Muscle of leg (tissue), 11 donors: ENCODE results near the gene ALMS1. TPM values are rescaled to one million over a fixed set of nuclear protein-coding genes. Genes with fewer than 3 reads are reported as not detected.
"Not testable (repeated sequence)": the region's sequence is repeated elsewhere in the genome, so short reads cannot be mapped to it uniquely, and the experiment has no call there.

Source experiments
- DNase-seq: peaks from one replicate; pipeline ENCODE4 v3.0.0; 2013
- H3K27ac ChIP-seq: one replicate; pipeline ENCODE4 v1.5.1; 2013; ENCODE audit warnings: mild to moderate bottlenecking, low read length, control low read depth
- H3K27me3 ChIP-seq: one replicate; pipeline ENCODE4 v1.6.1; 2013; ENCODE audit warnings: low read length; ENCODE audit not compliant: control insufficient read depth, insufficient read depth
- H3K36me3 ChIP-seq: one replicate; pipeline ENCODE4 v1.6.1; 2013; ENCODE audit warnings: low read length; ENCODE audit not compliant: control insufficient read depth, insufficient read depth
- H3K4me1 ChIP-seq: one replicate; pipeline ENCODE4 v1.6.1; 2013; ENCODE audit warnings: low read length; ENCODE audit not compliant: control insufficient read depth, insufficient read depth
- H3K4me3 ChIP-seq: one replicate; pipeline ENCODE4 v1.5.1; 2013; ENCODE audit warnings: low read length, control low read depth
- H3K9me3 ChIP-seq: replicated peaks from 2 replicates; pipeline ENCODE4 v1.6.1; 2013; ENCODE audit warnings: low read depth, low read length; ENCODE audit not compliant: control insufficient read depth
- WGBS: methylation state at CpG from one replicate; pipeline ENCODE4 v1.1.5; 2013; ENCODE audit warnings: missing lambda C conversion rate; ENCODE audit not compliant: insufficient coverage; 5-methylcytosine and 5-hydroxymethylcytosine counted together
- polyA plus RNA-seq, 8 donors: library from polyadenylated mRNA; unstranded; fragments of 120-200 nt; gene quantifications; one replicate each; pipeline versions ENCODE4 v1.2.1 to v1.2.3, GENCODE V29; 2013; ENCODE audit warnings: inconsistent platforms in 1 of 8, low replicate concordance in 1 of 8; ENCODE audit not compliant: insufficient read length in 8 of 8, insufficient read depth in 1 of 8
- total RNA-seq: library from RNA; stranded (reverse); fragments of 120-200 nt; gene quantifications from one replicate; pipeline ENCODE4 v1.2.4, GENCODE V29; 2013

ALMS1 gene
- total and polyA plus RNA-seq, 9 donors: 15.4 to 25.7 (median 21.2) TPM

DNA sequence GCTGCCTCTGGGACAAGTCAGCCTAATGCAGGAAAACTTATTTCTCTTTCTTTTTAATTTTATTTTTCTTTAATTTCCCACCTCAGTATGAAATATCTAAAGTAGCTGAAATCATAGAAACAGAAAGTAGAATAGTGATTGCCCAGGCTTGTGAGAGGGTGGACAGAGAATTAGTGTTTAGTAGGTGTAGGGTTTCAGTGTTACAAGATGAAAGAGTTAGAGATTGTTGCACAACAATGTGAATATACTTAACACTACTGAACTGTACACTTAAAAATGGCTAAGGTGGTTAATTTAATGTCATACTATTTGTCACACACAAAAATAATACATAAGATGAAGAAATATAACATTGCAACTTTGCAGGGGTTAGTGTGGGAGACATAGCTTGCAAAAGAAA, 175.8 kb downstream of the ALMS1 start:
- no peak for DNase-seq
- Histone ChIP-seq H3K36me3 (peaks cover 8% of the 10 kb centered on the region), H3K4me3 (no peak overlapping the region), H3K9me3 (no peaks in the 10 kb centered on the region), H3K4me1 (no peaks in the 10 kb centered on the region), H3K27me3 (no peaks in the 10 kb centered on the region), H3K27ac (no peak overlapping the region)

DNA sequence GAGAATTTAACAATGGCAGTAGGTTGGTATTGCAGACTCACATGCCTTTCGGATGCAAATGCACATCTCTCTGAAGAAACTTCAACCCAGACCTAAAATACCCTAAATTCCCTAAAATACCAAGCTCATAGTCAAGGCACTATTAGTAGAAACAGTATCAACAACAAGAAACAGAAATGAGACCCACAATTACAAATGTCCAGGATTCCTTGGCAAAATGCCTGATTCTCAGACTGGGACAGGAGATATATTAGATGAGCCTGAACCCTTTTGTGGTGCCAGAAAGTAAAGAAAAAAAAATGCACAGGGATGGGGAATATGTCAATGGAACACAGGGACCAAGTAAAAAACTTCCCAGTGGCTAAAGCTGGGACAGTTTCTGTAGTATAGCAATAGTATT, 179.3 kb downstream of the ALMS1 start:
- H3K36me3 ChIP-seq: peaks cover 6% of the 10 kb centered on the region
- no peaks in the 10 kb centered on the region for H3K4me1 ChIP-seq
- H3K27me3 ChIP-seq: no peaks in the 10 kb centered on the region
- H3K27ac ChIP-seq: no peak overlapping the region
- no peak overlapping the region for H3K4me3 ChIP-seq
- H3K9me3 ChIP-seq: no peaks in the 10 kb centered on the region
- no CpG with 5 or more reads among the region's 1 CpG for WGBS
- no peak for DNase-seq

DNA sequence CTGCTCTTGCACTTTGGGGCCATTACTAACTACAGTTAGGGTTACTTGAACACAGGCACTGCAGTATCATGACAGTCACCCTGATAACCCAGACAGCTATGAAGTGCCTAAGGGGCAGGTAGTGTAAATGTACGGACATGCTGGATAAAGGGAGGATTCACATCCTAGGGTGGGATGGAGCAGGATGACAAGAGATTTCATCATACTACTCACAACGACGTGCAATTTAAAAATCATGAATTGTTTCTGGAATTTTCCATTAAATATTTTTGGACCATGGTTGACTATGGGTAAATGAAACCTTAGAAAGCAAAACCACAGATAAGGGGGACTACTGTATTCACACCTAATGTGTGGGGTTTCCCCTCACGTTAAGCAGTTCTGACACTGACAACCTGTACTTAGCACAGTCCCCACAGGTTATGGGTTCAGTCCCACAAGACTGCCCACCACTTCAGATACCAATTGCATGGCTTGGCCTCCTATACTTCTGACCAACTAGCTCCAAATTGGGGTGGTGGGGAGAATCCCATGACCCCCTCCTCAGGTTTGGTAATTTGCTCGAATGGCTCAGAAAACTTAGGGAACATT, 180.7 kb downstream of the ALMS1 start:
- Histone ChIP-seq H3K36me3 (peaks cover 5% of the 10 kb centered on the region), H3K27me3 (no peaks in the 10 kb centered on the region), H3K4me1 (no peaks in the 10 kb centered on the region), H3K9me3 (no peaks in the 10 kb centered on the region), H3K4me3 (no peak overlapping the region), H3K27ac (no peak overlapping the region)
- DNase-seq: no peak
- WGBS: no CpG with 5 or more reads among the region's 5 CpGs

DNA sequence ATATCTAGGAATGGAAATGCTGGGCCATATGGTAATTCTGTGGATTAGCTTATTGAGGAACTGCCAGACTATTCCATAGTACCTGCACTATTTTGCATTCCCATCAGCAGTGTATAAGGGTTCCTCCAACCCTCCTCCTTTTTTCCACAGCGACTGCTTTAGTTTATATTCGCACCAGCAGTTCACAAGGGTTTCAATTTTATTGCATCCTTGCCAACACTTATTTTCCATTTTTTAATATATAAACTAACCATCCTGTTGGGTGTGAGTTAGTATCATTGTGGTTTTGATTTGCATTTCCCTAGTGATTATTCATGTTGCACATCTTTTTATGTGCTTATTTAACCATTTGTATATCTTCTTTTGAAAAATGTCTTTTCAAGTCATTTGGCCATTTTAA, 189.6 kb downstream of the ALMS1 start:
- Histone ChIP-seq H3K9me3 (no peaks in the 10 kb centered on the region), H3K36me3 (peaks cover 5% of the 10 kb centered on the region), H3K4me1 (no peaks in the 10 kb centered on the region), H3K4me3 (no peak overlapping the region), H3K27ac (no peak overlapping the region), H3K27me3 (no peaks in the 10 kb centered on the region)
- no peak for DNase-seq
- WGBS: no CpG with 5 or more reads among the region's 2 CpGs

DNA sequence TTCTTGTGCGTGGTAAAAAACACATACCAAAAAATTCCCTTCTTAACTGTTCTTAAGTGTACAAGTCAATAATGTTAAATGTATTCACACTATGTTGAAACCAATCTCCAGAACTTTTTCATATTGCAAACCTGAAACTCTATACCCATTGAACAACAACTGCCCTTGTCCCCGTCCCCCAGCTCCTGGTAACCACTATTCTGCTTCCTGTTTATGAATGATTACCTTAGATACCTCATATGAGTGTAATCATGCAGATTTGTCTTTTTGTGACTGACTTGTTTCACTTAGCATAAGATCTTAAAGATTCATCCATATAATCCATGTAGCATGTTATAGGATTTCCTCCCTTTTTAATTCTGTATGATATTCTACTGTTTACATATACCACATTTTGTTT, 196.7 kb downstream of the ALMS1 start:
- H3K27me3 ChIP-seq: no peaks in the 10 kb centered on the region
- no CpG with 5 or more reads among the region's 2 CpGs for WGBS

DNA sequence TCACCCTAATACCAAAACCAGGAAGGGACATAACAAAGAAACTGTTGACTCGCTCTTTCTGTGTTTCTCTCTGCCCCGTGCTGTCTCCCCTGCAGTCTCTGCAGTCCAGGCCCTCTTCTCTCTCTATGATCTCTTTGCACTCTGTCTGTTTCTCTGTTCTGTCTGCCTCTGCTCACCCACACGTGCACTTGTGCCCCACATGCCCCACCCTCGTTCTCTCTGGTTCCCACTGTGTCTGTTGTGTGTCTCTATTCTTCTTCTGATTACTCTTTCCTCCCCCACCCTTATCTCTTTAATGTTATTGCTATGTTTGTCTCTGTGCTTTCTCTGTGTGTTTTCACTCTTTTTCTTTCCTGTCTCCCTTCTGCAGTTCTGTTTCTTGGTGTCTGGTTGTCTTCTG, 202.5 kb downstream of the ALMS1 start:
- H3K27ac ChIP-seq: no peak overlapping the region
- no peak for DNase-seq
- H3K4me1 ChIP-seq: no peaks in the 10 kb centered on the region
- WGBS: 29% methylated on average over 1 of the region's 4 CpGs
- no peaks in the 10 kb centered on the region for H3K36me3 ChIP-seq
- no peaks in the 10 kb centered on the region for H3K27me3 ChIP-seq
- no peak overlapping the region for H3K4me3 ChIP-seq
- H3K9me3 ChIP-seq: peaks cover 4% of the 10 kb centered on the region

More for the DNA sequence above, 196.7 kb downstream of the ALMS1 start:
- Histone ChIP-seq H3K4me1 (no peaks in the 10 kb centered on the region), H3K9me3 (peaks cover 4% of the 10 kb centered on the region), H3K36me3 (no peaks in the 10 kb centered on the region), H3K27ac (no peak overlapping the region), H3K4me3 (no peak overlapping the region)
- DNase-seq: no peak

DNA sequence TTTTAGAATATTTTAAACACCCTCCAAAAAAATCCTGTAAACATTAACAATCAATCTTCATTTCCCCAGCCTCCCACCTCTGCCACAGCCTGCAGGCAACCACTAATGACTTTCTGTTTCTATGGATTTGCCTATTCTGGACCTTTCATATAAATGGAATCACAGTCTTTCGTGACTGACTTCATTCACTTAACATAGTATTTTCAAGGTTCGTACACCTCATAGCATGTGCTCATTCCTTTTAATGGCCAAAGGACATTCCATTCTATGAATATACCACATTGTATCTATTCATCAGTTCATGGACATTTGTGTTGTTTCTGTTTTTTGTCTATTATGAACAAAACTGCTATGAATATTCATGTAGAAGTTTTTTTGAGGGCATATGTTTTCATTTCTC, 208.0 kb downstream of the ALMS1 start:
- no CpG with 5 or more reads among the region's 2 CpGs for WGBS
- peaks cover 2% of the 10 kb centered on the region for H3K36me3 ChIP-seq
- no peak for DNase-seq
- H3K27ac ChIP-seq: no peak overlapping the region
- H3K27me3 ChIP-seq: no peaks in the 10 kb centered on the region
- no peak overlapping the region for H3K4me3 ChIP-seq
- no peaks in the 10 kb centered on the region for H3K4me1 ChIP-seq
- H3K9me3 ChIP-seq: peaks cover 5% of the 10 kb centered on the region

DNA sequence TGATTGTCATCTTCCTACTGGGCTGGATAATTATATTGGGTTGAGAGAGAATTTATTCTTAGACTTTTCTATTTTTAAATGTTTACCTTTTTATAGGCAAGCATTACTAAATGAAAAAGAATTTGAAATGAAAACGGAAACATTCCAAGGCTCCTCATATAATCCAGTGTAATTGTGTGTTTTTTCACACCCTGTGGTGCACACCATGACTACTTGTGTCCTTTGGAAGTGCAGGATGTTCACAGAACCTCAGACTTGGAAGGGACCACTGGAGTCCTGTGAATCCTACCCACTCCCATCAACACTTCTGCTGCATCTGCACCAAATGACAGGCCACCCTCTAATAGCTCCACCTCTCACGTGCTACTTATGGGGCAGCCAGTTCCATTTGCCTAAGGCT, 208.6 kb downstream of the ALMS1 start:
- no peaks in the 10 kb centered on the region for H3K27me3 ChIP-seq
- 75% methylated on average over 1 of the region's 2 CpGs for WGBS
- H3K4me1 ChIP-seq: no peaks in the 10 kb centered on the region
- H3K4me3 ChIP-seq: no peak overlapping the region
- H3K36me3 ChIP-seq: peaks cover 2% of the 10 kb centered on the region
- H3K9me3 ChIP-seq: peaks cover 5% of the 10 kb centered on the region
- no peak overlapping the region for H3K27ac ChIP-seq
- no peak for DNase-seq

DNA sequence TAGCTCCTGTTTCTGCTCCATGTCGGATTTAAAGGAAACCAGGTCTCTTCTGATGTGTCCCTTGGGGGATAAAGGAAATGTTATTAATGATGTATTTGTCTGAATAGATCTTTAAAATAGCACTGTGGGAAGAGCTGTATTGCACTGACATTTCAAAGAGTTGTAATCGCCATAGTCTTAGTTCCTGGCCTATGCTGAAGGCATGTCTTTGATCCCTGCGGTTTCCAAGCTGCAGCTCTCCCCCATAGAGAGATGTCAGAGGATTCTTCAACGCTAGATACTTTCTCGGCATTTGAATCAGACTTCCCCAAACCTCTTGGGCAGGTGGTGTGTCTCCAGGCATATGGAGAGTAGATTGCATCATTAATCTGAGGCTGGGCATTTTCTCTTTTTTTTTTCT, 216.1 kb downstream of the ALMS1 start:
- WGBS: 75% methylated on average over 2 of the region's 5 CpGs
- H3K27me3 ChIP-seq: no peaks in the 10 kb centered on the region
- H3K4me3 ChIP-seq: no peak overlapping the region
- H3K9me3 ChIP-seq: no peaks in the 10 kb centered on the region
- H3K27ac ChIP-seq: no peak overlapping the region
- peaks cover 16% of the 10 kb centered on the region for H3K36me3 ChIP-seq
- DNase-seq: no peak
- H3K4me1 ChIP-seq: no peaks in the 10 kb centered on the region

DNA sequence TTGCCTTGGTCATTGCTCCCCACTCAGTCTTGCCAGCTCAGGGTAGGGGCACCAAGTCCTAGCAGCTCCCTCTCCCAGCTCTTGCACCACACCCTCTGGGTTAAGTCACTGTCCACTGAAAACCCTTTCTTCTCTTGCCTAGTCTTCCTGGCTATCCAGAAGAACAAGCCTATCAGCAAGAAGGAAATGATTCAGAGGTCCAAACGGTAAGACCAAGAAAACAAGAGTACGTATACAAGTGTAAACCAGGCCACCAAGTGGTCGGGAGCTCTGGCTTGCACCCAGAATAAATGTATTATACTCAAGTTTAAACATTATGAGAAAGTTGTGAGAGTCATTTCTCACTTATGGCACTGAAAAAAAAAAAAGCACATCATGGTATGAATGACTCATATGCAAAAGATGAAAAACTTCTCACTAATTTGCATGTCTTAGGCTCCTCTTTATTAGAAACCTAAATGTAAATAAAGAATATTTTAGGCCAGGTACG, 217.5 kb downstream of the ALMS1 start:
- not testable (repeated sequence) for H3K27me3 ChIP-seq, H3K4me1 ChIP-seq, H3K27ac ChIP-seq, H3K4me3 ChIP-seq, H3K9me3 ChIP-seq, DNase-seq
- H3K36me3 ChIP-seq: peaks cover 16% of the 10 kb centered on the region
- no CpG with 5 or more reads among the region's 4 CpGs for WGBS

DNA sequence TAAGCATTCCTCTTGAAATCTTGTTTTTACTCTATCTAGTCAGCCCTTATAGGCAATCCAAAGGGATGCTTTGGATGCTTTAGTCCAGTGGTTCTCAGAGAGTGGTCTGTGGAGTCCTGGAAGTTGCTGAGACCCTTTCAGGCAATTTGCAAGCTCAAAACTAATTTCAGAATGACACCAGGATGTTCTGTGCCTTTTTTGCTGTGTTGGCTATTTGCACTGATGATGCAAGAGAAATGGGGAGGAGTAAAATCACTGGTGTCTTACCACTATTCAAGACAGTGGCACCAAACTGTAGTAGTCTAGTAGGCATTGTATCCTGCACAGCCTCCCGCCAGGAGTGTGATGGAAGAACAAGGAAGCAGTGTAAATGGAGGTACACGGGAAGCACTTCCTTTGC, 219.0 kb downstream of the ALMS1 start:
- not testable (repeated sequence) for H3K27me3 ChIP-seq, H3K27ac ChIP-seq, DNase-seq, H3K4me3 ChIP-seq, H3K4me1 ChIP-seq, H3K9me3 ChIP-seq
- WGBS: 86% methylated on average over 2 of the region's 2 CpGs
- peaks cover 22% of the 10 kb centered on the region for H3K36me3 ChIP-seq
